Renal cortical epithelial cell (primary cell): ENCODE measurements around the gene RAB40C. TPM values are rescaled to one million over a fixed set of nuclear protein-coding genes. Genes with fewer than 3 reads are reported as not detected.

Experiments
- DNase-seq: peaks from one replicate; pipeline ENCODE4 v3.0.0-alpha.2; 2011; ENCODE audit warnings: low read depth
- total RNA-seq: library from RNA; depleted of rRNA; stranded (reverse); fragments of >200 nt; gene quantifications from 2 replicates; pipeline ENCODE4 v1.2.3, GENCODE V29; 2014

The RAB40C gene
- total RNA-seq, 1 donor from 2014 or later = 12.1 TPM

- DNase-seq = no peak
Observed at GRCh38 chr16:646679-647172, 56.9 kb downstream of the RAB40C start.

GRCh38 chr16:647173-647902 lies 57.5 kb downstream of the RAB40C start:
- DNase-seq = no peak

GRCh38 chr16:648071-648780 lies 58.4 kb downstream of the RAB40C start:
- DNase-seq = peak; percentile 47

GRCh38 chr16:648781-649589 lies 59.1 kb downstream of the RAB40C start, which contains the start of gene WDR90:
Gene WDR90 (plus strand): TSS chr16:649365. CDS start chr16:649417, 52 bp downstream.
- DNase-seq = peak; percentile 73

- no peak for DNase-seq
Observed at GRCh38 chr16:649631-650030, 59.8 kb downstream of the RAB40C start.

GRCh38 chr16:651844-652243 lies 62.0 kb downstream of the RAB40C start:
- DNase-seq = no peak

GRCh38 chr16:652454-653305 lies 62.8 kb downstream of the RAB40C start:
- no peak for DNase-seq

GRCh38 chr16:654034-654433 lies 64.2 kb downstream of the RAB40C start:
- no peak for DNase-seq

GRCh38 chr16:657487-657886 lies 67.6 kb downstream of the RAB40C start:
- DNase-seq = no peak

- no peak for DNase-seq
Observed at GRCh38 chr16:658679-659571, 69.1 kb downstream of the RAB40C start.

- DNase-seq = no peak
Observed at GRCh38 chr16:659618-660017, 69.8 kb downstream of the RAB40C start.

GRCh38 chr16:660132-660458 lies 70.2 kb downstream of the RAB40C start:
- DNase-seq = no peak

- DNase-seq = peak; percentile 62
Observed at GRCh38 chr16:660459-661183, 70.8 kb downstream of the RAB40C start.

- no peak for DNase-seq
Observed at GRCh38 chr16:661184-661821, 71.4 kb downstream of the RAB40C start.

GRCh38 chr16:662095-662494 lies 72.2 kb downstream of the RAB40C start:
- no peak for DNase-seq

GRCh38 chr16:662597-662996 lies 72.7 kb downstream of the RAB40C start:
- no peak for DNase-seq

GRCh38 chr16:666572-666971 lies 76.7 kb downstream of the RAB40C start:
- no peak for DNase-seq

GRCh38 chr16:667113-667779 lies 77.4 kb downstream of the RAB40C start:
- no peak for DNase-seq
